Esophagus muscularis mucosa (tissue), 4 donors: ENCODE measurements around the gene CNTN6. TPM values are rescaled to one million over a fixed set of nuclear protein-coding genes. Genes with fewer than 3 reads are reported as not detected.

Experiments
- DNase-seq: peaks from one replicate; pipeline ENCODE4 v3.0.0-alpha.2; 2017; ENCODE audit errors: extremely low spot score
- H3K27ac ChIP-seq, 4 donors: fragments of 200-600 bp; sonication (generic); replicated peaks in 1 of 4; 1 replicate in 3 of 4; 2 replicates in 1 of 4; pipeline ENCODE4 v1.5.1; 2016 to 2019; ENCODE audit warnings: mild to moderate bottlenecking in 1 of 4
- H3K27me3 ChIP-seq, 4 donors: fragments of 200-600 bp; sonication (generic); one replicate each; pipeline versions ENCODE4 v1.5.1 to v1.6.0; 2016 to 2019
- H3K36me3 ChIP-seq, 4 donors: fragments of 200-600 bp; sonication (generic); one replicate each; pipeline ENCODE4 v1.5.1; 2016 to 2019
- H3K4me1 ChIP-seq, 4 donors: fragments of 200-600 bp; sonication (generic); one replicate each; pipeline ENCODE4 v1.5.1; 2016 to 2019
- H3K4me3 ChIP-seq, 4 donors: fragments of 200-600 bp; sonication (generic); 1 replicate in 2 of 4; 2 replicates in 2 of 4; pipeline ENCODE4 v1.5.1; 2016 to 2019; ENCODE audit warnings: mild to moderate bottlenecking in 4 of 4, moderate library complexity in 1 of 4
- H3K9me3 ChIP-seq, 4 donors: fragments of 200-600 bp; sonication (generic); 1 replicate in 3 of 4; 2 replicates in 1 of 4; pipeline ENCODE4 v1.5.1; 2016 to 2019
- CTCF ChIP-seq, 3 experiments: fragments of 200-600 bp in 2 of 3; fragments of 450-650 bp in 1 of 3; sonication (generic) in 2 of 3; IDR thresholded peaks; one replicate each; pipeline ENCODE4 v1.5.1; 2017 to 2019; ENCODE audit warnings: antibody characterized with exemption in 3 of 3, mild to moderate bottlenecking in 2 of 3, moderate library complexity in 1 of 3
- EP300 ChIP-seq: sonication (generic); formaldehyde crosslinking; IDR thresholded peaks from one replicate; pipeline ENCODE4 v1.6.1; 2017; ENCODE audit warnings: antibody characterized with exemption
- POLR2A ChIP-seq: fragments of 450-650 bp; IDR thresholded peaks from one replicate; pipeline ENCODE4 v1.6.1; 2017; ENCODE audit warnings: antibody characterized with exemption, moderate library complexity, mild to moderate bottlenecking, low read depth
- POLR2AphosphoS5 ChIP-seq, 2 donors: sonication (generic); formaldehyde crosslinking; IDR thresholded peaks; one replicate each; pipeline ENCODE4 v1.6.1; 2017; ENCODE audit warnings: antibody characterized with exemption in 2 of 2
- WGBS: methylation state at CpG from one replicate; pipeline ENCODE4 v1.1.5; 2018; 5-methylcytosine and 5-hydroxymethylcytosine counted together
- intact Hi-C: fragments of 100-400 bp; cut with DNase I; formaldehyde crosslinking; loops from one replicate; pipeline ENCODE4 v1.15.1; 2023
- total RNA-seq, 4 donors: library from RNA; depleted of rRNA; stranded (reverse); fragments of >200 nt; gene quantifications; one replicate each; pipeline versions ENCODE4 v1.1.0 to v1.2.1, GENCODE V29; 2016

Gene CNTN6
- total RNA-seq, 4 donors from 2014 or later, result 0.06 to 0.83 (median 0.17) TPM; not detected in 1

DNA sequence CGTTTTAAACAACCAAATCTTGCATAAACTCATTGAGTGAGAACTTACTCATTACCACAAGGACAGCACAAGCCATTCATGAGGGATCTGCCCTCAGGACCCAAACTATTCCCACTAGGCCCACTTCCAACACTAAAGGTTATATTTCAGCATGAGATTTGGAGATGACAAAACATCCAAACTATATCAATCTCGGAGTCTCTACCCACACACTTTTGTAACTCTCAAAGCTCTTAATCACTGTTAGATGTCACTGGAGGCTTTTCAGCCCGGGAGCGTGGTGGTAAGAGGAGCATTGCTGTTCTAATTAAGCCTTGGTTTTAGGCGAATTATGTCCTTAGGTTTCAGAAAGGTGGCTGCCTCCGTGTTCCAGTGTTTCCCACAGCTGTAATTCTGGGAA, 86.3 kb downstream of the CNTN6 start:
- no peak for DNase-seq
- TF ChIP-seq CTCF (IDR thresholded peaks at IDR 0.05) (no peak), POLR2A (no peak), EP300 (no peak), POLR2AphosphoS5 (IDR thresholded peaks at IDR 0.05) (no peak)
- no peak overlapping the region for H3K27ac ChIP-seq
- H3K4me3 ChIP-seq, result no peak overlapping the region
- no peaks in the 10 kb centered on the region for H3K27me3 ChIP-seq
- no peaks in the 10 kb centered on the region for H3K4me1 ChIP-seq
- 70% methylated on average over 6 of the region's 6 CpGs for WGBS
- intact Hi-C loops, result no loop called here
- H3K9me3 ChIP-seq, result peaks cover 0 to 4% (median 0%) of the 10 kb centered on the region in 4 donors
- no peaks in the 10 kb centered on the region for H3K36me3 ChIP-seq

DNA sequence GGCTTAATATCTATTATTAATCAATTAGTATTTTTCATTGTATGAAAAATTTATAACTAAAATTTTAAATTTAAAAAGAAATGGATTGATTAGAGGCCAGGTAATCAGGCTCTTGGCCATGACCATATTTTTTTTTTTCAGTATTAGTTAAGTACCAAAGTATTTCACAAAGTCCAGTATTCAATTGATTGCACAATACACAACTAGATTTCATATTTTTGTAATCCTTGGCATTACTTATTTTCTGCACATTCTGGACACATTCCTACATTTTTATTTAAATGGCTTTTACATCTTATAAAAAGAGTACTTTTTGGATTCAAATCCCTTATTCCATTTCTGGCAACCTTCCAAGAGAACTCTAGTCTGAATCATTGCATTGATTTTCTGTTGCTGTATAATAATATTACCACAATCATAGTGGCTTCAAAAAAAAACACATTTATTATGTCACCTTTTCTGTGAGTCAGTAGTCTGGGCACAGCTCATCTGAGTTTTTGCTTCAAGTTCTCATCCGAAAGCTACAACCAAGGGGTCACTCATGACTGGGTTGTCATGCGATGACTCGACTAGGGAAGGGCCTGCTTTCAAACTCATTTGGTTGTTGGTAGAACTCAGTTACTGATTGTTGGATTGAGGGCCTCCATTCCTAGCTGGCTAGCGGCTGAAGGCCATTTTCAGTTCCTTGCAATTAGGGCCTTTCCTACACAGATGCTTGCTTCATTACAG, 90.7 kb downstream of the CNTN6 start:
- Histone ChIP-seq H3K27ac (no peak overlapping the region), H3K9me3 (no peaks in the 10 kb centered on the region), H3K36me3 (no peaks in the 10 kb centered on the region), H3K27me3 (no peaks in the 10 kb centered on the region), H3K4me3 (no peak overlapping the region), H3K4me1 (no peaks in the 10 kb centered on the region)
- intact Hi-C loops, result no loop called here
- WGBS, result 75% methylated on average over 4 of the region's 4 CpGs
- no peak for TF ChIP-seq POLR2A
- no peak for TF ChIP-seq CTCF (IDR thresholded peaks at IDR 0.05)
- no peak for TF ChIP-seq POLR2AphosphoS5 (IDR thresholded peaks at IDR 0.05)
- no peak for TF ChIP-seq EP300
- no peak for DNase-seq

GRCh38 chr3:1190569-1190968, 97.7 kb downstream of the CNTN6 start:
- no peak for TF ChIP-seq CTCF (IDR thresholded peaks at IDR 0.05)
- no peak for TF ChIP-seq POLR2A
- no peak for TF ChIP-seq EP300
- no peak for TF ChIP-seq POLR2AphosphoS5 (IDR thresholded peaks at IDR 0.05)
- Histone ChIP-seq H3K9me3 (no peaks in the 10 kb centered on the region), H3K4me1 (no peaks in the 10 kb centered on the region), H3K36me3 (no peaks in the 10 kb centered on the region), H3K27ac (no peak overlapping the region), H3K4me3 (no peak overlapping the region), H3K27me3 (no peaks in the 10 kb centered on the region)
- no peak for DNase-seq
- intact Hi-C loops, result no loop called here
- 42% methylated on average over 3 of the region's 3 CpGs for WGBS

DNA sequence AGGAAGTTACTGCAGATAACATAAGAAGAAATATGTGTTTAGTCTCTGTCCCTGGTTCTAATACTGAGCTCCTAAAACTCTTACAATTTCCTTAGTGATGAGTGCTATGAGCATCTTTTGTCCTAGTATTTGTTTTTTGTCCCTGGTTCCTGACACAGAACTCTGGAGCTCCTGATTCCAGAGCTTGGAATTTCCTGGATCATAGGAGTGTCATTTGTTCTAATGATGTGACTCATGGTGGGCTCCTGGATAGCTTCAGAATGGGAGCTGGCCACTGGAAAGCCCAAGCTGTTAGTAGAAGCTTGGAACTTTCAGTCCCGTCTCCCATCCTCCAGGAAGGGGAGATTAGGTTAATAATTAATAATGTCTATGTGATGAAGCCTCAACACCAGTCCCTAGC, 98.2 kb downstream of the CNTN6 start:
- 75% methylated on average over 1 of the region's 1 CpG for WGBS
- H3K36me3 ChIP-seq, result no peaks in the 10 kb centered on the region
- TF ChIP-seq POLR2A, result no peak
- TF ChIP-seq EP300, result no peak
- TF ChIP-seq CTCF (IDR thresholded peaks at IDR 0.05), result no peak
- TF ChIP-seq POLR2AphosphoS5 (IDR thresholded peaks at IDR 0.05), result no peak
- intact Hi-C loops, result no loop called here
- no peaks in the 10 kb centered on the region for H3K27me3 ChIP-seq
- no peaks in the 10 kb centered on the region for H3K9me3 ChIP-seq
- H3K4me3 ChIP-seq, result no peak overlapping the region
- no peak overlapping the region for H3K27ac ChIP-seq
- H3K4me1 ChIP-seq, result no peaks in the 10 kb centered on the region
- no peak for DNase-seq

GRCh38 chr3:1195947-1196346, 103.1 kb downstream of the CNTN6 start:
- no peaks in the 10 kb centered on the region for H3K9me3 ChIP-seq
- H3K27me3 ChIP-seq, result no peaks in the 10 kb centered on the region
- TF ChIP-seq POLR2AphosphoS5 (IDR thresholded peaks at IDR 0.05) (no peak), EP300 (no peak), POLR2A (no peak), CTCF (IDR thresholded peaks at IDR 0.05) (no peak)
- intact Hi-C loops, result no loop called here
- H3K4me1 ChIP-seq, result no peaks in the 10 kb centered on the region
- H3K36me3 ChIP-seq, result no peaks in the 10 kb centered on the region
- no peak overlapping the region for H3K4me3 ChIP-seq
- 55% methylated on average over 1 of the region's 1 CpG for WGBS
- no peak overlapping the region for H3K27ac ChIP-seq
- DNase-seq, result no peak
